ENCODE results near the gene RNF215.
A peak's percentile ranks its signal among the peaks of the same experiment; 100 is the strongest.
"Not testable (repeated sequence)": the region's sequence is repeated elsewhere in the genome, so short reads cannot be mapped to it uniquely, and the experiment has no call there.

RNF215 gene

GRCh38 chr22:30344447-30345200 lies 42.6 kb downstream of the RNF215 start:
- Mint-ChIP-seq H3K36me3 (ENCODE audit: low read depth) (peaks cover 67% of the 10 kb centered on the region), H3K4me3 (no peak overlapping the region), H3K27me3 (no peaks in the 10 kb centered on the region), H3K27ac (peak overlapping the region; percentile 71), H3K4me1 (peaks cover 34% of the 10 kb centered on the region), H3K9me3 (no peaks in the 10 kb centered on the region)
- peak; percentile 24 for ATAC-seq
- DNase-seq: no peak

GRCh38 chr22:30340911-30341685 lies 46.1 kb downstream of the RNF215 start:
- Mint-ChIP-seq H3K27ac (no peak overlapping the region), H3K27me3 (no peaks in the 10 kb centered on the region), H3K4me1 (peaks cover 9% of the 10 kb centered on the region), H3K9me3 (no peaks in the 10 kb centered on the region), H3K36me3 (ENCODE audit: low read depth) (peaks cover 74% of the 10 kb centered on the region), H3K4me3 (no peak overlapping the region)
- no peak for DNase-seq
- ATAC-seq: no peak

GRCh38 chr22:30338802-30339201 lies 48.4 kb downstream of the RNF215 start:
- DNase-seq (no peak), ATAC-seq (no peak)
- Mint-ChIP-seq H3K4me1 (peaks cover 18% of the 10 kb centered on the region), H3K9me3 (no peaks in the 10 kb centered on the region), H3K36me3 (ENCODE audit: low read depth) (peaks cover 80% of the 10 kb centered on the region), H3K4me3 (no peak overlapping the region), H3K27ac (peak overlapping the region; percentile 49), H3K27me3 (no peaks in the 10 kb centered on the region)

- peaks cover 77% of the 10 kb centered on the region for H3K36me3 Mint-ChIP-seq (ENCODE audit: low read depth)
These were observed 48.9 kb downstream of the RNF215 start for GRCh38 chr22:30338341-30338740.

GRCh38 chr22:30337461-30337778 lies 49.8 kb downstream of the RNF215 start:
- H3K4me3 Mint-ChIP-seq: no peak overlapping the region
- H3K27ac Mint-ChIP-seq: no peak overlapping the region
- no peaks in the 10 kb centered on the region for H3K27me3 Mint-ChIP-seq
- ATAC-seq (no peak), DNase-seq (no peak)
- H3K9me3 Mint-ChIP-seq: no peaks in the 10 kb centered on the region
- peaks cover 26% of the 10 kb centered on the region for H3K4me1 Mint-ChIP-seq
- H3K36me3 Mint-ChIP-seq (ENCODE audit: low read depth): peaks cover 73% of the 10 kb centered on the region

More at GRCh38 chr22:30338341-30338740, 48.9 kb downstream of the RNF215 start:
- not testable (repeated sequence) for H3K4me3 Mint-ChIP-seq, DNase-seq, H3K27me3 Mint-ChIP-seq, H3K9me3 Mint-ChIP-seq, ATAC-seq
- H3K27ac Mint-ChIP-seq: peak overlapping the region; percentile 49
- H3K4me1 Mint-ChIP-seq: peaks cover 20% of the 10 kb centered on the region

GRCh38 chr22:30336752-30337460 lies 50.3 kb downstream of the RNF215 start:
- peaks cover 68% of the 10 kb centered on the region for H3K36me3 Mint-ChIP-seq (ENCODE audit: low read depth)
- peaks cover 28% of the 10 kb centered on the region for H3K4me1 Mint-ChIP-seq
- H3K4me3 Mint-ChIP-seq: no peak overlapping the region
- no peak for DNase-seq
- H3K27me3 Mint-ChIP-seq: no peaks in the 10 kb centered on the region
- H3K9me3 Mint-ChIP-seq: no peaks in the 10 kb centered on the region
- no peak for ATAC-seq
- H3K27ac Mint-ChIP-seq: no peak overlapping the region

GRCh38 chr22:30335236-30335635 lies 52.0 kb downstream of the RNF215 start:
- peak; percentile 48 for ATAC-seq

GRCh38 chr22:30334646-30335045 lies 52.6 kb downstream of the RNF215 start:
- DNase-seq: no peak

More at GRCh38 chr22:30335236-30335635, 52.0 kb downstream of the RNF215 start:
- peaks cover 28% of the 10 kb centered on the region for H3K4me1 Mint-ChIP-seq
- H3K9me3 Mint-ChIP-seq: no peaks in the 10 kb centered on the region
- DNase-seq: no peak
- H3K27ac Mint-ChIP-seq: peak overlapping the region; percentile 62
- H3K27me3 Mint-ChIP-seq: no peaks in the 10 kb centered on the region
- no peak overlapping the region for H3K4me3 Mint-ChIP-seq
- H3K36me3 Mint-ChIP-seq (ENCODE audit: low read depth): peaks cover 66% of the 10 kb centered on the region

GRCh38 chr22:30333707-30334087 lies 53.5 kb downstream of the RNF215 start:
- H3K27ac Mint-ChIP-seq: peak overlapping the region; percentile 13
- H3K9me3 Mint-ChIP-seq: no peaks in the 10 kb centered on the region
- ATAC-seq (no peak), DNase-seq (no peak)
- H3K36me3 Mint-ChIP-seq (ENCODE audit: low read depth): peaks cover 56% of the 10 kb centered on the region
- no peak overlapping the region for H3K4me3 Mint-ChIP-seq
- H3K27me3 Mint-ChIP-seq: no peaks in the 10 kb centered on the region
- peaks cover 28% of the 10 kb centered on the region for H3K4me1 Mint-ChIP-seq

More at GRCh38 chr22:30334646-30335045, 52.6 kb downstream of the RNF215 start:
- no peak overlapping the region for H3K4me3 Mint-ChIP-seq
- H3K27ac Mint-ChIP-seq: peak overlapping the region; percentile 62
- H3K9me3 Mint-ChIP-seq: no peaks in the 10 kb centered on the region
- peaks cover 28% of the 10 kb centered on the region for H3K4me1 Mint-ChIP-seq
- no peaks in the 10 kb centered on the region for H3K27me3 Mint-ChIP-seq
- no peak for ATAC-seq
- H3K36me3 Mint-ChIP-seq (ENCODE audit: low read depth): peaks cover 65% of the 10 kb centered on the region

GRCh38 chr22:30332994-30333706 lies 54.1 kb downstream of the RNF215 start:
- ATAC-seq: peak; percentile 47
- peaks cover 53% of the 10 kb centered on the region for H3K36me3 Mint-ChIP-seq (ENCODE audit: low read depth)
- H3K27me3 Mint-ChIP-seq: no peaks in the 10 kb centered on the region
- H3K27ac Mint-ChIP-seq: peak overlapping the region; percentile 53
- H3K4me1 Mint-ChIP-seq: peaks cover 28% of the 10 kb centered on the region
- DNase-seq: no peak
- H3K4me3 Mint-ChIP-seq: no peak overlapping the region
- H3K9me3 Mint-ChIP-seq: no peaks in the 10 kb centered on the region

- DNase-seq (no peak), ATAC-seq (no peak)
- Mint-ChIP-seq H3K27ac (peak overlapping the region; percentile 53), H3K36me3 (ENCODE audit: low read depth) (peaks cover 47% of the 10 kb centered on the region), H3K4me1 (peaks cover 32% of the 10 kb centered on the region), H3K27me3 (no peaks in the 10 kb centered on the region), H3K9me3 (no peaks in the 10 kb centered on the region), H3K4me3 (no peak overlapping the region)
These were observed 54.7 kb downstream of the RNF215 start for GRCh38 chr22:30332551-30332950.

All from activated naive CD8-positive, alpha-beta T cell treated with anti-CD3 and anti-CD28 coated beads, Interleukin-2, amount 50 U/mL, for 24 hours (primary cell).